HG03378 (cell line): ENCODE measurements around the gene MET.
"Not testable (repeated sequence)": the region's sequence is repeated elsewhere in the genome, so short reads cannot be mapped to it uniquely, and the experiment has no call there.

Experiments used
- ATAC-seq: cut with Tn5 transposase; IDR thresholded peaks from one replicate; pipeline ENCODE4 v1.9.1; 2021; ENCODE audit warnings: mild to moderate bottlenecking, moderate library complexity; ENCODE audit not compliant: unreplicated experiment

MET gene

GRCh38 chr7:116805100-116805544 lies 133.1 kb downstream of the MET start:
- no peak for ATAC-seq

GRCh38 chr7:116806046-116806944 lies 134.3 kb downstream of the MET start:
- no peak for ATAC-seq

GRCh38 chr7:116807011-116807560 lies 135.1 kb downstream of the MET start:
- ATAC-seq, result no peak

- ATAC-seq, result peak; percentile 75
Observed at GRCh38 chr7:116809636-116810266, 137.8 kb downstream of the MET start.

- no peak for ATAC-seq
Observed at GRCh38 chr7:116810267-116811116, 138.5 kb downstream of the MET start.

GRCh38 chr7:116811768-116812167 lies 139.8 kb downstream of the MET start:
- no peak for ATAC-seq

- ATAC-seq, result no peak
Observed at GRCh38 chr7:116812860-116813259, 140.9 kb downstream of the MET start.

GRCh38 chr7:116813371-116813770 lies 141.4 kb downstream of the MET start:
- not testable (repeated sequence) for ATAC-seq

- ATAC-seq, result no peak
Observed at GRCh38 chr7:116815041-116815440, 143.0 kb downstream of the MET start.

- ATAC-seq, result no peak
Observed at GRCh38 chr7:116820149-116820548, 148.2 kb downstream of the MET start.

- not testable (repeated sequence) for ATAC-seq
Observed at GRCh38 chr7:116821647-116822046, 149.7 kb downstream of the MET start.

GRCh38 chr7:116824449-116824848 lies 152.5 kb downstream of the MET start:
- no peak for ATAC-seq

- no peak for ATAC-seq
Observed at GRCh38 chr7:116828281-116828680, 156.3 kb downstream of the MET start.

- no peak for ATAC-seq
Observed at GRCh38 chr7:116829041-116829440, 157.0 kb downstream of the MET start.

GRCh38 chr7:116829493-116829892 lies 157.5 kb downstream of the MET start:
- ATAC-seq, result no peak

- ATAC-seq, result no peak
Observed at GRCh38 chr7:116832692-116833091, 160.7 kb downstream of the MET start.

- no peak for ATAC-seq
Observed at GRCh38 chr7:116834815-116835504, 163.0 kb downstream of the MET start.

- no peak for ATAC-seq
Observed at GRCh38 chr7:116836048-116836447, 164.1 kb downstream of the MET start.

GRCh38 chr7:116836911-116837310 lies 164.9 kb downstream of the MET start:
- no peak for ATAC-seq

GRCh38 chr7:116837586-116837985 lies 165.6 kb downstream of the MET start:
- ATAC-seq, result no peak
